Suprapubic skin (tissue), 3 donors: ENCODE measurements around the gene PTGER2.

Experiments used
- CTCF ChIP-seq, 2 donors: fragments of 200-600 bp in 1 of 2; fragments of 450-650 bp in 1 of 2; sonication (generic) in 1 of 2; IDR thresholded peaks; one replicate each; pipeline ENCODE4 v1.5.1; 2016 to 2019; ENCODE audit warnings: antibody characterized with exemption in 2 of 2, mild to moderate bottlenecking in 1 of 2, moderate library complexity in 1 of 2
- POLR2AphosphoS5 ChIP-seq, 3 donors: sonication (generic); formaldehyde crosslinking; IDR thresholded peaks; one replicate each; pipeline ENCODE4 v1.6.1; 2017; ENCODE audit warnings: antibody characterized with exemption in 3 of 3

DNA sequence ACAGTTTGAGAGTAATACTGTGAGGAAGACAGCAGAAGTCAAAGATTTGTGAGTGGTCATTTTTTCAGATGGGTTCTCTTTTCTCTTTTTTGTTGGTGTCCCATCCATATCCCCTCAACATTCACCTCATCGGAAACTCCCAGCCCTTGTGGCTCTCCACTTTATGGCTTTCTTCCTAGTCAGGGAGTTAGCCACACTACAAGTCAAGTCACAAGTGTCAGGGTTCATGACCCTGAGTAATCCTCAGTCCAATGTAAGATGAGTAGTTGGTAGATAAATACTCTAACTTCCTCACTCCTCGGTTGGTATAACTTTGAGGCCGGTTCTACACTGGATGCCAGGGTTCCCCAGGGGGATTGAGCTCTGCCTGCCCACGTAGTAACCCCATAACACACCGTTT is 41.4 kb downstream of the PTGER2 start:
- no peak for TF ChIP-seq POLR2AphosphoS5 (IDR thresholded peaks at IDR 0.05)
- TF ChIP-seq CTCF (IDR thresholded peaks at IDR 0.05): no peak
